IMR-90 (cell line): ENCODE data around the gene CUL9. TPM values are rescaled to one million over a fixed set of nuclear protein-coding genes. Genes with fewer than 3 reads are reported as not detected.

Experiments
- ATAC-seq: fragments of 200-7000 bp; cut with Tn5 transposase; 2 replicates; pipeline ENCODE4 v1.9.1; 2020; ENCODE audit warnings: low read depth, mild to moderate bottlenecking, moderate library complexity
- BruUV-seq: library from RNA; stranded (reverse); fragments of 400-500 nt; replicated peaks from 2 replicates; lab custom pipeline; 2021; lab: Mats Ljungman, UMichigan
- CTCF ChIA-PET: fragments of 300-600 bp; formaldehyde crosslinking; extraction: SDS; loops from one replicate; lab custom pipeline; 2021; ENCODE audit warnings: antibody characterized with exemption; lab: Yijun Ruan, JAX
- POLR2A ChIA-PET: fragments of 300-600 bp; sonication (Branson Sonifier 250); formaldehyde crosslinking; loops from one replicate; lab custom pipeline; 2022; ENCODE audit warnings: antibody characterized with exemption; ENCODE audit not compliant: unreplicated experiment; lab: Charles Lee
- DNase-seq: peaks from one replicate; pipeline ENCODE4 v3.0.0; 2013
- H2AFZ ChIP-seq: replicated peaks from 2 replicates; pipeline ENCODE3; 2013; ENCODE audit warnings: low read length, mild to moderate bottlenecking; ENCODE audit not compliant: poor library complexity
- H2AK5ac ChIP-seq: 2 replicates; pipeline ENCODE4 v1.6.1; 2013; ENCODE audit warnings: low read depth, low read length, inconsistent platforms
- H2AK9ac ChIP-seq: replicated peaks from 2 replicates; pipeline ENCODE3; 2013; ENCODE audit warnings: mild to moderate bottlenecking, low read depth, low read length, moderate library complexity; ENCODE audit not compliant: poor library complexity
- H2BK120ac ChIP-seq: 2 replicates; pipeline ENCODE4 v1.6.1; 2013; ENCODE audit warnings: low read depth, low read length, inconsistent platforms
- H2BK15ac ChIP-seq: 3 replicates; pipeline ENCODE4 v1.6.1; 2013; ENCODE audit warnings: low read depth, low read length, inconsistent platforms
- H2BK20ac ChIP-seq: 2 replicates; pipeline ENCODE4 v1.6.1; 2013; ENCODE audit warnings: low read depth, mild to moderate bottlenecking, inconsistent platforms, low read length, moderate library complexity
- H2BK5ac ChIP-seq: 2 replicates; pipeline ENCODE4 v1.6.1; 2013; ENCODE audit warnings: mild to moderate bottlenecking, low read depth, low read length, inconsistent platforms; ENCODE audit not compliant: poor library complexity, severe bottlenecking
- H3K14ac ChIP-seq: replicated peaks from 2 replicates; pipeline ENCODE4 v1.6.1; 2013; ENCODE audit warnings: low read depth, low read length, inconsistent platforms
- H3K18ac ChIP-seq: 2 replicates; pipeline ENCODE4 v1.6.1; 2013; ENCODE audit warnings: low read depth, low read length, control low read depth
- H3K23ac ChIP-seq: 2 replicates; pipeline ENCODE4 v1.6.1; 2013; ENCODE audit warnings: low read depth, low read length, inconsistent platforms
- H3K27ac ChIP-seq: 2 replicates; pipeline ENCODE4 v1.5.1; 2013; ENCODE audit warnings: mild to moderate bottlenecking, control low read depth, low read length; ENCODE audit not compliant: insufficient read depth
- H3K27me3 ChIP-seq: 2 replicates; pipeline ENCODE4 v1.6.1; 2013; ENCODE audit warnings: low read length; ENCODE audit not compliant: control insufficient read depth, insufficient read depth
- H3K36me3 ChIP-seq: 2 replicates; pipeline ENCODE4 v1.6.1; 2013; ENCODE audit warnings: low read length, mixed read lengths; ENCODE audit not compliant: control insufficient read depth, insufficient read depth
- H3K4ac ChIP-seq: 2 replicates; pipeline ENCODE4 v1.6.1; 2013; ENCODE audit warnings: low read depth, low read length, inconsistent platforms
- H3K4me1 ChIP-seq: 2 replicates; pipeline ENCODE4 v1.6.1; 2013; ENCODE audit warnings: low read length, mixed read lengths; ENCODE audit not compliant: control insufficient read depth, insufficient read depth
- H3K4me2 ChIP-seq: 2 replicates; pipeline ENCODE4 v1.6.1; 2013; ENCODE audit warnings: low read depth, mild to moderate bottlenecking, control low read depth, low read length, moderate library complexity
- H3K4me3 ChIP-seq: 2 replicates; pipeline ENCODE4 v1.5.1; 2013; ENCODE audit warnings: low read depth, mild to moderate bottlenecking, control low read depth, low read length, moderate library complexity; ENCODE audit not compliant: insufficient read depth
- H3K56ac ChIP-seq: 2 replicates; pipeline ENCODE4 v1.6.1; 2013; ENCODE audit warnings: low read length, inconsistent platforms; ENCODE audit not compliant: insufficient read depth; ENCODE audit errors: extremely low read depth
- H3K79me1 ChIP-seq, 2 experiments: 2 replicates each; pipeline ENCODE4 v1.6.1; 2013; ENCODE audit warnings: low read length in 2 of 2, inconsistent platforms in 1 of 2, low read depth in 1 of 2
- H3K9ac ChIP-seq: 2 replicates; pipeline ENCODE4 v1.6.1; 2013; ENCODE audit warnings: low read depth, low read length, control low read depth
- H3K9me1 ChIP-seq: 2 replicates; pipeline ENCODE4 v1.6.1; 2013; ENCODE audit warnings: low read length, inconsistent platforms; ENCODE audit not compliant: insufficient read depth
- H3K9me3 ChIP-seq: 2 replicates; pipeline ENCODE4 v1.6.1; 2013; ENCODE audit warnings: low read length; ENCODE audit not compliant: control insufficient read depth, insufficient read depth
- H4K20me1 ChIP-seq: 2 replicates; pipeline ENCODE4 v1.6.1; 2013; ENCODE audit warnings: low read length, inconsistent platforms; ENCODE audit not compliant: insufficient read depth
- H4K5ac ChIP-seq: 2 replicates; pipeline ENCODE4 v1.6.1; 2013; ENCODE audit warnings: mild to moderate bottlenecking, low read depth, low read length, control low read depth
- H4K8ac ChIP-seq, 2 experiments: 2 replicates each; pipeline ENCODE4 v1.6.1; 2013; ENCODE audit warnings: low read depth in 2 of 2, low read length in 2 of 2, control low read depth in 1 of 2, inconsistent platforms in 1 of 2
- H4K91ac ChIP-seq: 2 replicates; pipeline ENCODE4 v1.6.1; 2013; ENCODE audit warnings: low read depth, low read length, inconsistent platforms; ENCODE audit not compliant: insufficient read depth
- SMC3 ChIP-seq: fragments of 150-350 bp; IDR thresholded peaks from 2 replicates; pipeline ENCODE4 v1.6.1; 2016; ENCODE audit warnings: low read depth, mild to moderate bottlenecking, antibody characterized with exemption, low read length, moderate library complexity
- WGBS, 2 experiments: methylation state at CpG; one replicate each; pipeline versions ENCODE4 v1.1.5 to v1.1.7; 2013; ENCODE audit warnings: missing lambda C conversion rate in 2 of 2; ENCODE audit not compliant: insufficient read length in 1 of 2; ENCODE audit errors: extremely low coverage in 2 of 2; 5-methylcytosine and 5-hydroxymethylcytosine counted together
- dilution Hi-C: fragments of 300-500 bp; cut with HindIII; formaldehyde crosslinking; loops from one replicate; pipeline ENCODE4 v1.14.3; 2018; ENCODE audit warnings: low sequenced_read_pairs; ENCODE audit not compliant: unreplicated experiment
- in situ Hi-C: fragments of 300-500 bp; cut with MboI; formaldehyde crosslinking; loops from 3 replicates; pipeline ENCODE4 v1.14.3; 2019; ENCODE audit warnings: low sequenced_read_pairs, inconsistent platforms, mixed read lengths
- intact Hi-C: fragments of 100-400 bp; cut with micrococcal nuclease; formaldehyde crosslinking; loops from 2 replicates; pipeline ENCODE4 v1.10.0; 2022
- polyA plus RNA-seq, 3 experiments: library from polyadenylated mRNA; depleted of rRNA; stranded (reverse); fragments of >200 nt; gene quantifications; 2 replicates each; pipeline ENCODE4 v1.2.3, GENCODE V29; 2012; ENCODE audit warnings: low replicate concordance in 1 of 3
- total RNA-seq: library from RNA; depleted of rRNA; stranded (reverse); fragments of >200 nt; gene quantifications from 2 replicates; pipeline ENCODE4 v1.2.3, GENCODE V29; 2012

CUL9 gene
- total and polyA plus RNA-seq, 2 of the 4 experiments (the other 2 are of a cell fraction) = 7.7 to 19.5 TPM

DNA sequence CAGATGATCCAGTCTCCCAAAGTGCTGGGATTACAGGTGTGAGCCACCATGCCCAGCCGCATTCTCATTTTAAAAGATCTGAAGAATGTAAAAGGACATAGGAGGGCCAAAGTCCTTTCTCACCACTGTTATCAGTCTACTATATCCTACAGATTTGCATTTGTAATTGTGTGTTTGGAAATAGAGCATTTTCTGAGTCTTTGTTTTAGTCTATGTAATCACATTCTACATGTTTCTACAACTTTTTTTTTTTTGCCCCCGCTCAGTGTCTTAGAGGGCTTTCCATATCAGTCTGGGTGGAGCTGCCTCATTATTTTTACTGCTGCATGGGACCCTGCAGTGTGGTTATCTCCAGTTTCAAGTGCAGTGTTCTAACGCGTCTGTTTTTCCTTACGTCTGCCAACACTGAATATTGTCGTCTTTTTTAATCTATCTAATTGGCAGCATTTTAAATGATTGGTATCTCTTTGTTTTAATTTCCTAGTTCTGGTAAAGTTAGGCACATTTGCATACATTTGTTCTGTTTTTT lies 7.8 kb downstream of the CUL9 start:
- Histone ChIP-seq H3K4me3 (no peak overlapping the region), H3K4me2 (no peak overlapping the region), H3K27me3 (no peaks in the 10 kb centered on the region), H3K4me1 (no peaks in the 10 kb centered on the region), H2BK120ac (no peak overlapping the region), H3K9me1 (no peaks in the 10 kb centered on the region), H3K56ac (no peak overlapping the region), H3K36me3 (peaks cover 45% of the 10 kb centered on the region), H2AFZ (no peak overlapping the region), H3K27ac (no peak overlapping the region), H4K5ac (no peak overlapping the region), H2AK9ac (no peak overlapping the region), H3K4ac (no peak overlapping the region), H3K23ac (no peak overlapping the region), H3K79me1 (peaks cover 0 to 3% of the 10 kb centered on the region in 2 experiments; a peak in 1 of 4 replicates), H4K8ac (no peak overlapping the region), H4K20me1 (no peaks in the 10 kb centered on the region), H2AK5ac (no peak overlapping the region), H3K14ac (no peak overlapping the region), H4K91ac (no peak overlapping the region), H3K9me3 (no peaks in the 10 kb centered on the region), H3K18ac (no peak overlapping the region), H2BK15ac (no peak overlapping the region), H2BK5ac (no peak overlapping the region), H2BK20ac (no peak overlapping the region), H3K9ac (no peak overlapping the region)
- BruUV-seq = no TSS peak
- no CpG with 5 or more reads among the region's 6 CpGs for whole genome bisulfite sequencing, 2 experiments
- dilution Hi-C loops (no loop called here), intact Hi-C loops (no loop called here), in situ Hi-C loops (no loop called here)
- ChIA-PET CTCF (interaction anchor here (0.5 to 0.6 kb wide), 2 partner anchors 98 to 292 kb away, joined by 3 read pairs; no protein-coding TSS in a partner anchor), POLR2A (no interaction called here)
- ATAC-seq (no peak), DNase-seq (no peak)
- no peak for TF ChIP-seq SMC3
